Fibroblast of mammary gland (primary cell): Measurements from ENCODE around the gene PRLH.

ENCODE experiments used
- DNase-seq: peaks from one replicate; pipeline ENCODE4 v3.0.0-alpha.2; 2010; ENCODE audit warnings: low read depth
- H3K4me3 ChIP-seq: 2 replicates; pipeline ENCODE4 v1.5.1; 2011; ENCODE audit warnings: low read depth, mild to moderate bottlenecking, low read length, moderate library complexity; ENCODE audit not compliant: control insufficient read depth
- CTCF ChIP-seq: conservative IDR thresholded peaks from 2 replicates; pipeline ENCODE4 v1.5.1; 2011; ENCODE audit warnings: low read depth, low read length, inconsistent platforms; ENCODE audit not compliant: control insufficient read depth, insufficient read depth

Gene PRLH

GRCh38 chr2:237569896-237570295 lies 3.5 kb downstream of the PRLH start:
- DNase-seq, result no peak
- no peak for TF ChIP-seq CTCF
- no peak overlapping the region for H3K4me3 ChIP-seq

- H3K4me3 ChIP-seq, result no peak overlapping the region
- DNase-seq, result no peak
- TF ChIP-seq CTCF, result no peak
These were observed 4.5 kb downstream of the PRLH start for GRCh38 chr2:237570776-237571335.

- no peak overlapping the region for H3K4me3 ChIP-seq
- DNase-seq, result no peak
These were observed 5.2 kb downstream of the PRLH start for GRCh38 chr2:237571551-237571950.

GRCh38 chr2:237572021-237572741 lies 5.8 kb downstream of the PRLH start:
- DNase-seq, result peak; percentile 92
- H3K4me3 ChIP-seq, result no peak overlapping the region
- peak; percentile 78 for TF ChIP-seq CTCF

More at GRCh38 chr2:237571551-237571950, 5.2 kb downstream of the PRLH start:
- no peak for TF ChIP-seq CTCF

- TF ChIP-seq CTCF, result no peak
- DNase-seq, result no peak
These were observed 6.3 kb downstream of the PRLH start for GRCh38 chr2:237572742-237573101.

GRCh38 chr2:237573721-237574415 lies 7.5 kb downstream of the PRLH start:
- no peak overlapping the region for H3K4me3 ChIP-seq
- no peak for TF ChIP-seq CTCF
- DNase-seq, result no peak

More at GRCh38 chr2:237572742-237573101, 6.3 kb downstream of the PRLH start:
- no peak overlapping the region for H3K4me3 ChIP-seq
